GM12875 (cell line): Measurements from ENCODE around the gene ABTB2.

ENCODE experiments used
- H3K4me3 ChIP-seq: one replicate; pipeline ENCODE4 v1.5.1; 2011; ENCODE audit warnings: low read depth, low read length, control low read depth
- TF ChIP-seq, protein P1 (sequence below): IDR thresholded peaks from 2 replicates; pipeline ENCODE4 v1.5.1; 2011; ENCODE audit warnings: low read depth, mild to moderate bottlenecking, control low read depth, inconsistent platforms, low read length, moderate library complexity, borderline replicate concordance; ENCODE audit not compliant: insufficient read depth

The ABTB2 gene

DNA sequence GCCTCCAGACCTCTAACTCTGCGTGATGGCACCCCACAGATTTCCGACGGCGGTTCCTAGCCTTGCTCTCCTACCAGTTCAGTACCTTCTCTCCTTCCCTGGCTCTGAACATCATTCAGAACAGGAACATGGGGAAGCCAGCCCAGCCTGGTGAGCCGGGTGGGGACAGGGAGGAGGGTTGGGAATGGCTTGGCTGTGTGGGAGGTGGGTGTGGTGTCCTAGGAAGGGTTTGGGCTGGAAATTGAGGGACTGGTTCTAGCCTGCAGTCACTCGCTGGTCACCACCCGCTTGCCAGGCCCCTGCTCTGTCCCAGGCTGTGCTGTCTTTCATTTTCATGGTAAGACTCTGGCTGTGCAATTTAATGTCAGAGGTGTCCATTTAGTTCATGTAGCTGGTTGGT is 218.5 kb downstream of the ABTB2 start:
- TF ChIP-seq, protein P1, sequence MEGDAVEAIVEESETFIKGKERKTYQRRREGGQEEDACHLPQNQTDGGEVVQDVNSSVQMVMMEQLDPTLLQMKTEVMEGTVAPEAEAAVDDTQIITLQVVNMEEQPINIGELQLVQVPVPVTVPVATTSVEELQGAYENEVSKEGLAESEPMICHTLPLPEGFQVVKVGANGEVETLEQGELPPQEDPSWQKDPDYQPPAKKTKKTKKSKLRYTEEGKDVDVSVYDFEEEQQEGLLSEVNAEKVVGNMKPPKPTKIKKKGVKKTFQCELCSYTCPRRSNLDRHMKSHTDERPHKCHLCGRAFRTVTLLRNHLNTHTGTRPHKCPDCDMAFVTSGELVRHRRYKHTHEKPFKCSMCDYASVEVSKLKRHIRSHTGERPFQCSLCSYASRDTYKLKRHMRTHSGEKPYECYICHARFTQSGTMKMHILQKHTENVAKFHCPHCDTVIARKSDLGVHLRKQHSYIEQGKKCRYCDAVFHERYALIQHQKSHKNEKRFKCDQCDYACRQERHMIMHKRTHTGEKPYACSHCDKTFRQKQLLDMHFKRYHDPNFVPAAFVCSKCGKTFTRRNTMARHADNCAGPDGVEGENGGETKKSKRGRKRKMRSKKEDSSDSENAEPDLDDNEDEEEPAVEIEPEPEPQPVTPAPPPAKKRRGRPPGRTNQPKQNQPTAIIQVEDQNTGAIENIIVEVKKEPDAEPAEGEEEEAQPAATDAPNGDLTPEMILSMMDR = no peak

DNA sequence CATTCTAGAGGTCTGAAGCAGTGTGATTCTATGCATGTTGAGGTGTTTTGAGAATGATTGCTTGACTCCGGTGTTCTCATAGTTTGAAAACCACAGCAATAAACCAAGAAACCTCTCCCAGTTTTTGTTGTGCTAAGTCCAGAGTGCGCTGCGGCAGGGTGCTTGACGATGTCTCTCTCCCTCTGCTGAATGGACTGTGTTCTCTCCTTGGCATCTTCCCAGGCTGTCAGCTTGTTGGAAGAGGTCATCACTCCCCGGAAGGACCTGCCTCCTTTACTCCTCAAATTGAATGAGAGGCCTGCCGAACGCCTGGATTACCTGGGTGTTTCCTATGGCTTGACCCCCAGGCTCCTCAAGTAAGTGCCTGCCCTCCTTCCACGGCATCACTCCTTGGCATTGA is 221.4 kb downstream of the ABTB2 start:
- TF ChIP-seq, protein P1 = no peak
- no peak overlapping the region for H3K4me3 ChIP-seq

More for the DNA sequence above, 218.5 kb downstream of the ABTB2 start:
- no peak overlapping the region for H3K4me3 ChIP-seq

DNA sequence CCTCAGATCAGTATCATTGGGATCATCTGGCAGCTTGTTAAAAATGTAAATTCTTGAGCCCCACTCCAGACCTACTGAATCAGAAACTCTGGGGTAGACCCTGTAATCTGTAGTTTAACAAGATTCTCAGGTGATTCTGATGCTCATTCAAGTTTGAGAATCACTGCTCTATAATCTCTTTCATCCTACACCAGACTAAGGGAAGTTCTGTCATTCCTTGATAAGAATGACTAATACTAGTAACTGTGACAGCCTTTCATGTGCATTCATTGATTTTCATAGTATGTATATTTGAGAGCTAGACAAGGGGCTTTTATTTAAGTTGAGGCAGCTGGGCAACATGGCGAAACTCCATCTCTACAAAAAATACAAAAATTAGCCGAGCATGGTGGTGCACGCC is 222.4 kb downstream of the ABTB2 start:
- TF ChIP-seq, protein P1 = no peak
- no peak overlapping the region for H3K4me3 ChIP-seq

DNA sequence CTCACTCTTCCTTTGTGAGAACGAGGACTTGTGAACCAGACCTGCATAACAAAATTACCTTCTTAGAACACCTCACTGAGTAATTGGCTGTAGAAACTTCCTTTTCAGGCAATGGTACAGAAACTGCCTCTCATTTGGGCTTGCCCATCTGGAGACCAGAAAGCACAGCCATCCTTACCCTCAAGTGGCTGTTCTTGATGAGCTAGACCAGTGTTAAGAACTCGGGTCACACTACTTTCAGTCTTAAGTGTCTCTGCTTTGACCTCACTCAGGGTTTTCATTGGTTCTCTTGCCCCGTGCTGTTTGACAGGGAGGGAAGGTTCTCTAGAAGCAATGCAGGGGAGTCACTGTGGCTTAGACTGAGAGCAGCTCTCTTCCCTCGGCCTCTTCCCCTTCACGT is 223.0 kb downstream of the ABTB2 start:
- TF ChIP-seq, protein P1 = no peak
- H3K4me3 ChIP-seq = no peak overlapping the region

DNA sequence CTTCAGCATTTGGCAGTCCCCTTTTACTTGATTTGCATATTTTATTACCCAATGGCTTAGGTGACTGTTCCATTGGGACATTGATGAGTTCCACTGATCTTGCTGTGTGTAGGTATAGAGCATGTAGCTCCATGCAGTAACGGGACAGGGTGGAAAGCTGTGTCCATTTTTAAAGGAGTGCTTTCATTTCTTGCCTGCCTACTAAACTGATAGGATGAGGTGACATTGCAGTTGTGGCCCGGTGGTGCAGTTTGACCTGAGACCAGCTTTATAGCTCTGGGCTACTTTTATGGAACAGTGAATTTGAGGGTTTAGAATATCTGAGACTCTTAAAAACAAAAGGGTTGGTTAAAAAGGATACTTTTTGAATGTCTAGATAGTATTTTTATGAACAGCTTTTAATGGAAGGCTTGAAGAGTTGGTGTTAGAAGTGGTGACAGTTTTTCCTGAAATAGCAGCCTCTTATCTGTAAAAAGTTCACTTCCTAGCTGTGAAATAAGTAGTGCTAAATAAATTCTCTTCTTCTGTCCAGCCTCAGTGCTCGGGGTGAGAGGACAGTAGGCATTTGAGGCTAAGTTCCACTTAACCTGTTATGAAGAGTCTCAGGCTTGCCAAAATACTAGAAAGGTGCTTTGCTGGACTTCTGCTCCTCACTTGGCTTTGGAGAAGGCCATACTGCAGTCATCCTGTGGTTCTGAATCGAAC is 225.4 kb downstream of the ABTB2 start:
- no peak overlapping the region for H3K4me3 ChIP-seq
- TF ChIP-seq, protein P1 = no peak

DNA sequence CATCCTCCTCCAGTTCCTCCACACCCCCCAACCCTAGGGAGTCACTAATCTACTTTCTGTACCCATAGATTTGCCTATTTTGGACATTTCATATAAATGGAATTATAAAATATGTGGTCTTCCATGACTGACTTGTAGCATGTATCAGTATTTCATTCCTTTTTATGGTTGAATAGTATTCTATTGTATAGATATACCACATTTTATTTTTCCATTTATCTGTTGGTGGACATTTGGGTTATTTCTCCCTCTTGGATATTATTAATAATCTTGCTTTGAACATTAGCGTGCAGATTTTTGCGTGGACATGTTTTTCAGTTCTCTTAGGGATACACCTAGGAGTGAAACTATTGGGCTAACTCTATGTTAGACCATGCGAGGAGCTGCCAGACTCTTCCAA is 229.0 kb downstream of the ABTB2 start:
- H3K4me3 ChIP-seq = no peak overlapping the region
- TF ChIP-seq, protein P1 = no peak
